Mucosa of rectum (tissue), 2 donors: ENCODE measurements around the gene NFIA.

Experiments
- H3K27ac ChIP-seq, 2 donors: one replicate each; pipeline ENCODE4 v1.7.0; 2013; ENCODE audit warnings: inconsistent platforms in 2 of 2, low read depth in 2 of 2, low read length in 2 of 2
- H3K27me3 ChIP-seq, 2 donors: one replicate each; pipeline ENCODE4 v1.7.0; 2013; ENCODE audit warnings: low read length in 2 of 2; ENCODE audit not compliant: control insufficient read depth in 2 of 2, insufficient read depth in 2 of 2
- H3K36me3 ChIP-seq, 2 donors: one replicate each; pipeline ENCODE4 v1.7.0; 2013; ENCODE audit warnings: low read length in 2 of 2; ENCODE audit not compliant: control insufficient read depth in 2 of 2, insufficient read depth in 2 of 2
- H3K4me1 ChIP-seq, 2 donors: one replicate each; pipeline ENCODE4 v1.7.0; 2013; ENCODE audit warnings: low read length in 2 of 2, mild to moderate bottlenecking in 1 of 2; ENCODE audit not compliant: control insufficient read depth in 2 of 2, insufficient read depth in 2 of 2
- H3K4me3 ChIP-seq, 2 donors: one replicate each; pipeline ENCODE4 v1.7.0; 2013; ENCODE audit warnings: low read length in 2 of 2
- H3K9ac ChIP-seq, 2 donors: one replicate each; pipeline ENCODE4 v1.7.0; 2013; ENCODE audit warnings: low read length in 2 of 2, low read depth in 1 of 2, mild to moderate bottlenecking in 1 of 2
- H3K9me3 ChIP-seq, 2 donors: one replicate each; pipeline ENCODE4 v1.7.0; 2013; ENCODE audit warnings: low read length in 2 of 2; ENCODE audit not compliant: control insufficient read depth in 2 of 2
- donor health status: healthy.
- donor health status: Normal muscosa, but diverticular disease.

The NFIA gene

DNA sequence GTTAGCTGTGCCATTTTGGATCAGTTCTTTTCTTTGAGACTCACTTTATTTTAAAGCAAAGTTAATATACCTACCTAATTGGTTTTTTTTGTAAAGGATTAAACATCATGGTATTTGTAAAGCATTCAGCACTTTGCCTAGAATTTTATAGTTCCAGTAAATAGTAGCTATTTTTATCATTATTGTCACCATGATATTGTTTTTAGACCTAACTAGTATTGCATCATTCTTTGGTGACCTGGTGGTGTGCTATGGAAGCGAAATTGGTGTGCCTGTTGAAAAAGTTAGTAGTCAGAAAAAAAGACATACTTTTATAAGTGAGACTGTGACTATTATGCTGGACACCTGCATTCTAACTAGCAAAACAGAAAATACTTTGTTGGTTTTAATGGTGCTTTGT is 81.0 kb downstream of the NFIA start:
- Histone ChIP-seq H3K27me3 (no peaks in the 10 kb centered on the region), H3K36me3 (no peaks in the 10 kb centered on the region), H3K4me3 (no peak overlapping the region), H3K27ac (no peak overlapping the region), H3K4me1 (no peaks in the 10 kb centered on the region), H3K9me3 (no peaks in the 10 kb centered on the region), H3K9ac (no peak overlapping the region)

DNA sequence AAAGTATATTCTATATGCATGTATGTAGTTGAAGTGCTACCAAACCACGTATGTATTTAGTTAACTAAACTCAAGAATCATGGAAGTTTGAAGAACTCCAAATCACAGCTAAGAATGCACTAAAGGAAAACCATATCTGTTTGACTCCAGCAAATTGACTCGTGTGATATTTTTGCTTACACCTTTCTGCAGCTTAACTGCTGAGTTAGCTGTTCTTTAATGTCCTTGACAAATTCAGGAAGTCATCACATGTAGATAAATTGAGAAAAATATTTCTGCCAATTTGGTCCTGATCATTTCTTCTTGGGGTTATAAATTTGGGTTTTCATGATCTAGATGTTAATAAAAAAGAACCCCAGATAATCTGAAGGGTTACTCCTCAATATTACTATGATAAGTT is 83.0 kb downstream of the NFIA start:
- H3K9me3 ChIP-seq, result no peaks in the 10 kb centered on the region
- H3K36me3 ChIP-seq, result no peaks in the 10 kb centered on the region
- no peaks in the 10 kb centered on the region for H3K27me3 ChIP-seq
- H3K27ac ChIP-seq, result no peak overlapping the region
- H3K4me3 ChIP-seq, result no peak overlapping the region
- H3K9ac ChIP-seq, result no peak overlapping the region
- peaks cover 0 to 2% of the 10 kb centered on the region in 2 donors for H3K4me1 ChIP-seq

DNA sequence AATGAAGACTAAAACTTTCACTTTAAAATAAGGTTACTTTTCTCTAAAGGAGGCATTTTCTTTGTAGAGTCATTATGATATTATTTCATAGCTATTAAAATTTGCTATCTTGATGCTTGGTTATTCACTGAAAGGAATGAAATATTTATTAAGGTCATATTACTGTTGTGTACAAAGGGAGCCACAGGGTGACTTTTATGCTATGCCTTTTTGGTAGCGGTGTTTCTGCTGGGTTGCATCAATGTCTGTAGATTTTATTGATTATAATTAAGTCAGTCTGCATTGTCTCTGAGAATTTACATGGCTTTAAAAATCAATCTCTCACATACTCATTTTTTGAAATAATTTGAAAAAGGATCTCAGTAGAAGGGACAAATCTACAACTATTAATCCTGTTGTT is 84.9 kb downstream of the NFIA start:
- Histone ChIP-seq H3K9ac (no peak overlapping the region), H3K4me3 (no peak overlapping the region), H3K9me3 (no peaks in the 10 kb centered on the region), H3K4me1 (peaks cover 0 to 2% of the 10 kb centered on the region in 2 donors), H3K36me3 (no peaks in the 10 kb centered on the region), H3K27ac (no peak overlapping the region), H3K27me3 (no peaks in the 10 kb centered on the region)

DNA sequence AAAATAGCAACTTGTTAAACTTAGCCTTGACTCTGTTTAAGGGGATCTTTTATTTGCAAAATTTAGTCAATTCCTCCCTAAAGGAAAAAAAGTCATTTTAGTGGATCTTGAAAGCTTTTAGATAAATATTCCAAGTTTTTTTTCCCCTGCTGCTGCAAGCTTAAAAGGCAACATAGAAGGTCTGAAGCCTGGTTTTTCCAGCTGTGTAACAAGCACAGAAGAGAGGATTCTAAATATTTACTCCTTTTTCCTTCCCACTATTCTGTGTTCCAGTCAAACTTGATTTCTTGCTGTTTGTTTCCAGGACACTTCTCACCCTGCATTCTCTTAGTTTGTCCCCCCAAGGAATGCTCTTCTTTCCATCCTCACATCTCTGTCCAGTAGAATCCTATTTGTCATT is 86.7 kb downstream of the NFIA start:
- Histone ChIP-seq H3K9ac (no peak overlapping the region), H3K9me3 (no peaks in the 10 kb centered on the region), H3K36me3 (no peaks in the 10 kb centered on the region), H3K4me3 (no peak overlapping the region), H3K4me1 (peaks cover 0 to 2% of the 10 kb centered on the region in 2 donors), H3K27me3 (no peaks in the 10 kb centered on the region), H3K27ac (peak overlapping the region in 1 of 2 donors; percentile 9)

DNA sequence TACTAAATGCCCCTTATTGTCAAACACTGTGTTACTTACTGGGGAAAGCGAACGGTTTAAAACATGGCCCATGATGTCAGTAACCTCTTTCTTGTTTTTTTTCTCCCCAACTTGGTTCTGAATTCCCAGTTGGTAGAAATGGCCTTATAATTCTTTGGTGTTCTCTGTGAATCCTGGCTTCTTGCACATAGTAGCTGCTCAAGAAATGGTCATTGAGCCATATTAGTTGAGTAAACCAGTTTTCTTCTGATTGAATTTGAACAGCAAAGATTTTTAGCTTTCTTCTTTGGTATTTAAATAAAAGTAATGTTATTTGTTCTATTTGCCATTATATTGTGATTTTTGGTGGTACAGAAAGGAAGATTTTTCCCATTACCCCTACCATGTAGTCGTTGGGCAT is 87.3 kb downstream of the NFIA start:
- H3K27ac ChIP-seq, result peak overlapping the region in 1 of 2 donors; percentile 9
- peaks cover 0 to 2% of the 10 kb centered on the region in 2 donors for H3K4me1 ChIP-seq
- no peaks in the 10 kb centered on the region for H3K27me3 ChIP-seq
- no peaks in the 10 kb centered on the region for H3K36me3 ChIP-seq
- no peak overlapping the region for H3K9ac ChIP-seq
- H3K9me3 ChIP-seq, result no peaks in the 10 kb centered on the region
- no peak overlapping the region for H3K4me3 ChIP-seq

DNA sequence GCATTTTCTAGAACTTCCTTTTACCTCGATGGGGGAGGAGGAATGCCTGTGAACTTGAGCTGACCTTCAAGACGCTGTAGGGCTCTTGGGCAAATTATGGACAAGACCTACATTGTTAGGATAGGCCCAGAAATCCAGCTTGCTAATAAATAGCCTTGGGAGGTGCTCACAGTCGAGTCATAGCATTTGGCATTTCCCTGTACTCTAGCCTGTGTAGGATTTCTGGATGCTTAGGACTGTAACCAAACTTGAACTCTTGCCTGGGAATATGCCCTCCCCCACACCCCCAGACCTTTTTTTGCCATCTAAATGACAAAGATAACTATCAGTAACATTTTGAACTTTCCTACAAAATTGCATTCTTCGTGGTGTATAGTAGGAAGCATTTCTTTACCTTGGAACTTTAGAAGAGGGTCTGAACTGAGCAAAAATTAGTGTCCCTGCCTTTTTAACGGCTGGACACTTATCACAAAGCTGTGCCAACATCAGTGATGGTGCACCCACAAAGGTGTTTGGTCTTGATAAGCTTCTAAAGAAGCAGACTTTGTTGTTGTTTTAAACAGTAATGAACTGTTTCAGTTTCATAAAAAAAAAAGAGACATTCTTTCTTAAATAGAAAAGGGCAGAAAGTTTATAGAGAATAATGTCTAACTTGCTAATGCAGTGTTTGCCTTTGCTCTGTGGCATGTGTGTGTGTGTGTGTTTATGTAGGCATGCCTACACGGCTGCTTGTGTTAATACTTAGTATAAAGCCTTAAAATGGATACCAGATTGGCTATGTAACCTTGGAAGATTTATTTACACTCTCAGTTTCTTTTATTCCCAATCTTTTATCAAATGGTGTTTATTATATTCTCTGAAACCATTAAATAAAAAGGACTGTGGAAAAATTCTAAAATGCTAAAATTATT is 88.2 kb downstream of the NFIA start:
- Histone ChIP-seq H3K27ac (peak overlapping the region in 1 of 2 donors; percentile 13), H3K27me3 (no peaks in the 10 kb centered on the region), H3K9ac (no peak overlapping the region), H3K9me3 (no peaks in the 10 kb centered on the region), H3K36me3 (no peaks in the 10 kb centered on the region), H3K4me1 (peaks cover 0 to 2% of the 10 kb centered on the region in 2 donors), H3K4me3 (no peak overlapping the region)

DNA sequence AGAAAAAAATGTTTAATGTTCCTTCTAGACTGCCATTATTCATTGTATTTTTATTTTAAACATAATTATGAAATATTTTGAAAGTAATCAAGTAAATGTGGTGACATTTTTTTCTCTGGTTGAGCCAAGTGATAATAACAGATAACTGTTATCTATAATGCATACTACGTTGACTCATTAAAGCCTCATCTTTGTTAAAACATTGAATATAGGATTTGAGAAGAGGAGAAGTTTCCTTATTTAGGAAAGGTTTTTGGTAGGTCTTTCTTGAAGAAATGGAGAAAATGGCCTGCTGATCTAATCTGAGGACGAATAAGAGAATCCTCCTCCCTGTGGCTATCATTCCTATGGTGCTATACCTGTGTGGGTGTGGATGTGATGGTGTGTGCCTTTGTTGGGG is 89.0 kb downstream of the NFIA start:
- Histone ChIP-seq H3K36me3 (no peaks in the 10 kb centered on the region), H3K4me1 (peaks cover 0 to 2% of the 10 kb centered on the region in 2 donors), H3K9me3 (no peaks in the 10 kb centered on the region), H3K27ac (no peak overlapping the region), H3K9ac (no peak overlapping the region), H3K27me3 (no peaks in the 10 kb centered on the region), H3K4me3 (no peak overlapping the region)

DNA sequence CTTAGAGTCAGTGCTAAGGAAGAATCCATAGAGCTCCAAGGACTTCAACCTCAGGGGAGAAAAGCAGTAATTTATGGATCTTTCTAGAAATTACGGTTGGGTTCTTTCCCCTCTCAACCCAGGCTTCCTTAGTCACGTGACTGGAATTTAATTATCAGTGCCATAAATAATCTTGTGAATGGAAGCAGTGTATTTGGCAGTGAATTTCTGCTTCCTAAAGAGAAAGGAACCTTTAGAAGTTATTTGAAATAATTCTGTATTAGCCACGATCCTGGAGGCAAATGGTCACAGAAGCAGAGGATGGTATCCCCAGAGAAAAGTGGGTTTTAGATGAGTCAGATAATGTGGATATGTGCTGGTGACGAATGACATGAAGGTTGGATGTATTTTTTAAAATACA is 89.6 kb downstream of the NFIA start:
- Histone ChIP-seq H3K4me3 (no peak overlapping the region), H3K27ac (no peak overlapping the region), H3K9me3 (no peaks in the 10 kb centered on the region), H3K36me3 (no peaks in the 10 kb centered on the region), H3K9ac (no peak overlapping the region), H3K4me1 (peaks cover 0 to 2% of the 10 kb centered on the region in 2 donors), H3K27me3 (no peaks in the 10 kb centered on the region)

DNA sequence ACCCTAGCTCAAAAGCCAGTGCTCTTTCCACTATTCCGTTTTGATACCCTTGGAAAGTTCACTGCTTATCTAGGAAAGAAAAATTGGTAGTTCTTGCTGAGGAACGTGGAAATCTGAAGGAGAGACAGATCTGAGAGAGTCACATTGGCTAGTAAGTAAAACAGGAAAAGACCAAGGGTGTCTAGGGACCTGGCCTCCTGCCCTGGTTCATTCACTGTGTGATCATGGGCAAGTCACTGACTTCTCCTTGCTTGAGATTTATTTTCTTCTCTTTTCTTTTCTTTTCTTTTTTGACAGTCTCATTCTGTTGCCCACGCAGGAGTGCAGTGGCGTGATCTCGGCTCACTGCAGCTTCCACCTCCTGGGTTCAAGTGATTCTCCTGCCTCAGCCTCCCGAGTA is 90.8 kb downstream of the NFIA start:
- Histone ChIP-seq H3K36me3 (no peaks in the 10 kb centered on the region), H3K27me3 (no peaks in the 10 kb centered on the region), H3K27ac (no peak overlapping the region), H3K9ac (no peak overlapping the region), H3K4me1 (peaks cover 0 to 2% of the 10 kb centered on the region in 2 donors), H3K9me3 (no peaks in the 10 kb centered on the region), H3K4me3 (no peak overlapping the region)

DNA sequence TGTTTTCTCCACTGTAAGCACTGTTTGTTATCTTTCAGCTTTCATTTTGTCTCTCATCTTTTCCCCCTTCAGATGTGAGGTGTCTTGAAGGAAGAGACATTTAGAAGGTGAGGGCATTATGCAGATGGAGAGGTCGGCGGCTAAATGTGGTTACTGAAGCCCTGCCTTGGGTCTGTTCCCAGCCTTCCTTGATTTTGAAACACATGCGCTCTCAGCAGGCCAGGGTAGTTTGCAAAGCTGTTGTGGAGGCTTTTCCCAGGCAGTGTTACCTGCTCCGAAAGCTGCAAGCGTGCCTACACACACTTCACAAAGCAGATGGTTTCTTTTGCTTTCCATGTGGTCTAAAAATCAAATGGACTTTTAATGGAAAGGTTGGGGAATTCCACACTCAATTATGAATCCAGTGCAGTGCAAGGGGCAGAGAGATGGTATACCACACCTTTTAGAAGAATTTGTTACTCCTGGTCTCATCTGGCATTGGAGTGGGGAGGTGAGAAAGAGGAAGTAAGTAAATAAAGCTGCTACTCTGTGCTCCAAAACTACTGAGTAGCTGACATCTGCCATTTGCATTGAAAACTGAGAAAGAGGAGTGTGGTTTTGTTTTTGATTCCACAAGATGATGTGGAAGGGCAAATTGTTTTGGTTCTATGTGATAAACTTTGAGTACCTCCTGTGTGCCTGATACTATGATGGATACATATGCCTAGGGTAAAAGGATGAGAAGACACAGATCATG is 91.9 kb downstream of the NFIA start:
- no peaks in the 10 kb centered on the region for H3K27me3 ChIP-seq
- no peak overlapping the region for H3K4me3 ChIP-seq
- no peak overlapping the region for H3K9ac ChIP-seq
- H3K36me3 ChIP-seq, result no peaks in the 10 kb centered on the region
- H3K9me3 ChIP-seq, result no peaks in the 10 kb centered on the region
- peaks cover 0 to 2% of the 10 kb centered on the region in 2 donors for H3K4me1 ChIP-seq
- no peak overlapping the region for H3K27ac ChIP-seq
